Activated T-cell treated with anti-CD3 and anti-CD28 coated beads for 4 hours (primary cell): ENCODE measurements around the gene ARFIP2.

Source experiments
- DNase-seq: peaks from one replicate; pipeline ENCODE4 v3.0.0-alpha.2; 2020

The ARFIP2 gene

DNA sequence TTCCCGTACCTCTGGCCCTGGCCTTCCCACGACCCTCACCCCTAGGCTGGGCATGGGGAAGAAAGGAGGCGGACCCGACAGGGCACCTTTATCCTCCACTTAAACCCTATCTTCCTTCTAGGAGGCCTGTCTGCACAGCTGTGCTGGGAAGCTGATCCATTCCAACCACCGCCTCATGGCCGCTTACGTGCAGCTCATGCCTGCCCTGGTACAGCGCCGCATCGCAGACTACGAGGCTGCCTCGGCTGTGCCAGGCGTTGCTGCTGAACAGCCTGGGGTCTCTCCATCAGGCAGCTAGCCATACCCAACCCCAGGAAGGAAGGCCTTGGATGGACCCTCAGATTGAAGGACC, 769 bp upstream of the ARFIP2 start:
- DNase-seq: no peak

DNA sequence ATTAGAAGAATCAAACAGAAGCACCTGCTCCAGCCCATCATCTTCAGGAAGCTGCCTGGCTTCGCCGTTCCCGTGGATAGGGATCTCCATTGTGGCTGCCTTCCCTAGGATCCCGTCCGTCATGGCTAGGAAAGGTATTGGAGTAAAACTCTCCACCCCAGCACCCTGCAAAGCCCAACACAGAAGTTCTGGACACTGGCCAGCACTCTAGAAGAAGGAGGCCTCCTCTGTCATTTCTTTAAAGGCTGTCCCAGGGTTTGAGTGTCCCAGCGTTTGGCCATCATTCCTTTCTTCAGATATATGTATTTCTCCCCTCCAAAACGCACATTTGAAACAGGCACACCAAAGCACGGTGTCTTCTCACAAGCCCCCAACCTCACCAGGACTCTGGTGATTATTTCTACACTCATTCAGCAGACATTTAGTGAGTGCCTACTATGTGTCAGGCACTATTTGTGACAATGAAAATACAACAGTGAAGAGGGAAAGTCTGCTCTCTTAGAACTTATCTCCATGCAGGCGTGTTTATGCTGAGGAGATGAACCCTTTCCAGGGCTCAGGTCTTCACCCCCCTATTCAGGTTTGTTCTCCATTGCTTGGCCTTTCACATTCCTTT, 724 bp downstream of the ARFIP2 start:
- DNase-seq: no peak

DNA sequence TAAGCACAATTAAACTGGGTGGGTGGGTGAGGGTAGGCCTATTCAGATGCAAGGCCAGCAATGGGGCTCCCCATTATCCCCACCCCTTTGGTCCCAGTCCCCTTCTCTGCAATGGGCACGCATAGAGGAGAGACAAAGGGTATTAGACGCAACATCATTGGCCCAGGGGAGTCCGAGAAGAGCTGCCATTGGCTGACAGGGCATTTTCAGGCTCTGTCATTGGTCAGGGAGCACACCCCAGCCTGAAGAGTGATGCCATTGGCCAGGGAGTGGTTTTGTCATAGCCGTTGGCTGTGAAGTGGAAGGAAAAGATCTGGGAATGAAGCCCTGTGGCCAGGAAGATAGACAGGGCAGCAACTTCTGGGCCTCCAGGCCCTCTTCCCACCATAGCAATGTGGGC, 4.6 kb downstream of the ARFIP2 start:
- DNase-seq: no peak

DNA sequence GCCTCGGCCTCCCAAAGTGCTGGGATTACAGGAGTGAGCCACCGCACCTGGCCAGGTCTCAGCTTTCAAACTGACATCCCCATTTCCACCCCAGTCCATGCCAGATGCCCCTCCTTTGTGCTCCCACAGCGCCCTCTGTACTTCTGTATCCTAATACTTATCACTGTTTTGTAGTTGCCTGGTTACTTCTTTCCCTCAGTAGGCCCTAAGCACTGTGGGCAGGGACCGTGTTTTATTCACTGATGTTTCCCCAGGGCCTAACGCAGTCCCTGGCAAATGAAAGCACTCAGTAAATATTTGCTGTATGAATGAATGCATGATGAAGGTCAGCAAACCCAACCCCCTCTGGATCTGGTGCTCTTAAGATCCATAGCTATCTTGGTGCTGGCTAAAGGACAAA, 5.2 kb downstream of the ARFIP2 start:
- no peak for DNase-seq

DNA sequence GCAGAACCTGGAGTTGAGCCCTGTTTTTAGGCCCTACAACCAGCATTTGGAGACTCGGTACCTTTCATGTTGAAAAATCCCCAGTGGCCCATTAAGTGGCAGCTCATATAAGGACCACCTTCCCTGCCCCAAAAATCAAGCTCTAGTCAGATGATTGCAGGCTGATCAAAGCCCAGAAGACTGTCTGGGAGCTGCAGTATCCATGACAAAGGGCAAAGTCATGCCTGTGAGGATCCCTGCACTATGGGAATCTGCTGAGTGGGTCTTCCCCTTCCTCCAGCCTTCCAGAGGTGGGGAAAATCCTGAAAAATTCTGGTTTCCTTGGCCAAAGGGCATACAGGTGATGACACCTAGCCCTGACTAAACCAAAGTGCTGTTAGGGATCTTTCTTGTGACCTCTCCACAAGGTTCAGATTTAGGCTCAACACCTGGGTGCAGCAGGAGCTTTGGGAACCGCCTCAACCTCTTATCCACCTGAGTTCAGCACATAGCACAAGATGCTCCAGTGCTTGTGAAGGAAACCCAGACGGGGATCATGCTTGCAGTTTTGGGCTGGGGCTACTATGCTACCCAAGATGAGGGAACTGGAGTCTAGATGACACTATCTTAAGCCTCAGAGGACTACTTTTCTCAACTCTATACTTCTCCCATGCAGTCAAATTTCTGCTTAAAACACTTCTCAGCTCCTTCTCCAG, 6.2 kb downstream of the ARFIP2 start:
- no peak for DNase-seq

DNA sequence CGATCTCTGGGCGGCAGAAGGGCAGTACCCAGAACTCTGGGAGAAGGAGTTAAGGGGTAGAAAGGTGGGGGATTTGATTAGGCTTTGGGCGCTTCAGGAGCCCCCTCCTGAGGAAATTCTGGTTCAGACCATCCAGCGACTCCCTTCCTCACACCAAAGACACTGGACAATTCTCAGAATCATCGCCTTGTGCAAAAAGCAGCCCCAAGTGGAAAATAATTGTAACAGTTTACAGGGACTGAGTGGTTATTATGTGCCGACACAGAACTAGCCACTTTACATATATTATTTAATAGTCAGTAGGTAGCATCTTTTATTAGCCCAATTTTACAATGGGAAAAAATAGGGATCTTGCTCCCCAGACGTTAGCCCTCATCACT, 6.7 kb downstream of the ARFIP2 start:
- no peak for DNase-seq

DNA sequence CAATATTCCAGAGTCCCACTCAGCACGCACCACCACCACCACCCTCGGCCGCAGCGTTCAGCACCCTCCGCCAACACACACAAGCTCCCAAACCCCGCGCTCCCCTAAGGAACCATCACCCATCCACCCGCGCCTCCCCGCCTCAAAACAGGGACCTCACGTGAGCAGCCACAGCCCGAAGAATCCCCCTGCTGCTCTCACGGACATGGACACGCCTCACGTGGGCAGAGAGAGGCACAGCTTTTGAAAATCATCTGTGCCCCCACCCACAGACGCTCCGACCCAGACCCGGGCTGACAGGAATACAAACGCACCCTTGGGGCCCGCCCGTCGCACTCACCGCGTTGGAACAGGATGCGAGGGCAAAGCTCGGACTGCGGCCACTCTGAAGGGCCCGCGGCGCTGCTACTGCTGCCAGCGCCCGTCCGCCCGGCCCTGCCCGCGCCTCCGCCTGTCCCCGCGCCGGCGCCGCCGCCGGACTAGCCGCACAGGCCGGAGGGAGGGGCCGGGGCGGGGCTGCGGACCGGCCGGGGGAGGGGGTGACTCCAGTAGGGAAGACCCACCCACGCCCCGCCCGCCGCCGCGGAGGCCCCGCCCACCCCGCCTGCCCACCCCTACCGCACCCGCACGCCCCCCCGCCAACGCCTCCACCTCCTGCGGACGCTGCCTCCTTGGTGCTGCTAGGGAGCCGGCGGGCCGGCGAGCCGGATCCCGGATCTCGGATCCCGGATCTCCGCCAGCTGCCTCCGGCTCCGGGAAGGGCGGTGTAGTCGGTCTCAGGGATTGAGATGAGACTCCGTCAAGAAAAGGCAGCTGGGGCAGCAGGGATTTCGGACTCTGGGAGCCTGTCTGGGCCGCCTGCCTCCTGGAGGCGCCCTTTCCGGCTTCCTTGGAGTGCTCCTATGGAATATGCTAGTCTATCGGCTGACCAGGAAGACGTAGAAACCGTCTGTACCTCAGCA, 7.4 kb downstream of the ARFIP2 start, which contains the start of gene TRIM3:
TRIM3 (minus strand) TSS at position 491 of the 962 bp plus-strand sequence. CDS start 8,246 bp downstream, outside the sequence.
- peak; percentile 53 for DNase-seq

DNA sequence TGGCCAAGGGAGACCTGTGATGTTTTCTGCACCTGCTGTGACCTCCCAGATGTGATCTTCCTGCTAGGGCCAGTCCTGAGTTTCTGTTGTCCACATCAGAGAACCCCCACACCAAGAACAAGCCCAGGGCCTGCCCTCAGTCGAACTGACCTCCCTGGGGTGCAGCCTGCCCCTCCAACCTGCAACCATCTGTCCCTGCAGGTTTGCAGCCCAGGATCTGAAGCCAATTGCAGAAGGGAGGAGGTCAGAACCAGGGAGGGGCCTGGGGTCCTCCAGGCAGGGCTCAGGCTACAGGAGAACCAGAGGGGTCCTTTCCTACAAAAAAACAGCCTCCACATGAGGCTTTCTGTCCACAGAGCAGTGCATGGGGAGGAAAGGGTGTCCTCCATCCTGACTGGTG, 8.2 kb downstream of the ARFIP2 start:
- DNase-seq: no peak

DNA sequence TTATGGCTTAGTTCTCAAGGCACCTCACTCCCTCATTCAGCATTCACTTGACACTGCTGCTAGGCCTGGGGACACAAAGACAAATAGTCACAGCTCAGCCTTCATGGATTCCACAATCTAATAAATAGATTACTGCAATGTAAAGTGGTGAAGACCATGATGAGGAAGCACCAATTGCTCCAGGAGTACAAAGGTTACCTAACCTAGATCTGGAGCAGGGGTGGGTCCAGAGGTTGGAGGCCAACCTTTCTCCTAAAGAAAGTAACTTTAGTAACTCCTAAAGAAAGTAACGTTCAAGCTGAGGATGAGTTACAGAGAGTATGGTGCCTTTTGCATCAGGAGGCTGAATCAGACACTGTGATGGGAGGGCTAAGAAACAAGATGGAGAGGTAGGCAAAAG, 11.5 kb downstream of the ARFIP2 start:
- no peak for DNase-seq

DNA sequence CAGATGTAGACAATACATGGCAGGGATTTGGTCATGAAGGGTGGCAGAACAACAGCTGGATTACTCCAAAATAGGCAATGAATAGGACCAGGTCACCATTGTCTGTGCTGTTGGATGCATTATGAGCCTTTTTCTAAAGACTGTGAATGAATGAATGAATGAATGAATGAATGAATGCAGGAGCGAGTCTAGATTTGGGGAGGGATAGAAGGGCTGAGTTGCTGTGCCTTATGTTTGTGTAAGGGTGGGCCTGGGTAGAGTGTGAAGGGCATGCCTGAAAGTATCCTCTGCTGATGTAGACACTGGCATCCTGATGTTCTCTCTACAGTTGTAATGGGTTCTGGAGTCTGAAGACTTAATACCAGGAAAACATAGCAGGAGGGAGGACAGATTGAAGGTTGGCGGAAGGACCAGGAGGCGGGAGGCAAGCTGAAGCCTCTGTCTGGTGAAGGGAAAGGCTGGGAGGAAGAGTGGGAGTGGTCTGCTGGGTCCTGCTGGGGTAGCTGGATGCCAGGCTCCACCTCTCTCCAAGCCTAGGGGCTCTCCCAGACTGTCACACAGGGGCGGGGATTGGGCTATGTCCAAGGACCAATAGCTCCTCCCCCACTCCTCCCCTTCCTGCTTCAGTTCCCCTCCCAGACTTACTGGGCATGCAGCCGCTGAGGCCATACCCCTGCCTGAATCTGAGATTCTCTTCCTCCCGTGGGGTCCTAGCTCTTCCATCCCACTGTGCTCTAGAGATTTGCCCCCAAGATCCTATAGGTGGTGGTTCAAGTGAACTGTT, 12.2 kb downstream of the ARFIP2 start:
- DNase-seq: no peak

DNA sequence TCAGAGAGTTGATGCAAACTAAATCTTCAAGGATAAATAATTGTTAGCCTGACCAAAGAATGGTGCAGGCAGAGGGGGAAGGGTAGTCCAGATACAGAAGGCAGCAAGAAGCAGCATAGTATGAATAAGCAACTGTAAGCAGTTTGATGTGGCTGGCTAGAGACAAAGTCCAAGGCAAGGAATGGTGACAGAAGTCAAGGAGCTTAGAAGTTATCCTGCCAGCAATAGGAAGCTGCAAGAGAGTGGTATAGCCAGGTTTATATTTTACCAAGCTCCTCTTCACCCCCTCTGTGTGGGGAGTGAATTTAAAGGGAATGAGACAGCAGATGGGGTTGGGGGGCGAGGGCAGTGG, 22.1 kb downstream of the ARFIP2 start:
- DNase-seq: no peak

DNA sequence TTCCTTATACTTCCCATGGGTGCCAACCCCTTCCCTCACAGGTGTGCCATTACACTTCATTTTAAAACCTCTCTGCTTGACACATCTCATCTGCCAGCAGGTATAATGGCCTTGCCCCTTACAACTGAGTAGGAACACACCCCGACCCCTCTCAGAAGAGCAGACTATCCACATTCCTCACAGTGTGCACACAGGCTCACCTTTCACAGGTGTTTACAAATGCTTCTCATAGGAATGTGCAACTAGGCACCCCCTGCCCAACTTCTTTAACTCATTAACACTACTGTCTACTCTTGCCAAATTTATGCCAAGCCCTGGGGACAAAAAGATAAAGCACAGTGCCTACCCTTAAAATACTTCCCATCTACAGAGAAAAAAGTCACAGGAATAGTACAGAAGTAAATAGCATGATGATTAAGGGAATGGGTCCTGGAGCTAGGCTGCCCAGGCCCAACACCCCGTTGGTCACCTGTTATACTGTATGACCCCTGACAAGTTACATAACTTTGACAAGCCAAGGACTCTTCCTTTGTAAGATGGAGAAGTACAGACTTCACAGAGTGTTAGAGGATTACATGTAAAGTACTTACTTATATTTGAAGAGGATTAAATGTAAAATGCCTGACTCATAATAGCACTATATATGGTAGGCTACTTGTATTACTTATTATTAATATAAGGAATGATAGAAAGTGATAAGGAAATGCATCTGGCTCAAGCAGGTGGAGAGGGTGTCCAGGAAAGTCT, 22.6 kb downstream of the ARFIP2 start:
- no peak for DNase-seq

DNA sequence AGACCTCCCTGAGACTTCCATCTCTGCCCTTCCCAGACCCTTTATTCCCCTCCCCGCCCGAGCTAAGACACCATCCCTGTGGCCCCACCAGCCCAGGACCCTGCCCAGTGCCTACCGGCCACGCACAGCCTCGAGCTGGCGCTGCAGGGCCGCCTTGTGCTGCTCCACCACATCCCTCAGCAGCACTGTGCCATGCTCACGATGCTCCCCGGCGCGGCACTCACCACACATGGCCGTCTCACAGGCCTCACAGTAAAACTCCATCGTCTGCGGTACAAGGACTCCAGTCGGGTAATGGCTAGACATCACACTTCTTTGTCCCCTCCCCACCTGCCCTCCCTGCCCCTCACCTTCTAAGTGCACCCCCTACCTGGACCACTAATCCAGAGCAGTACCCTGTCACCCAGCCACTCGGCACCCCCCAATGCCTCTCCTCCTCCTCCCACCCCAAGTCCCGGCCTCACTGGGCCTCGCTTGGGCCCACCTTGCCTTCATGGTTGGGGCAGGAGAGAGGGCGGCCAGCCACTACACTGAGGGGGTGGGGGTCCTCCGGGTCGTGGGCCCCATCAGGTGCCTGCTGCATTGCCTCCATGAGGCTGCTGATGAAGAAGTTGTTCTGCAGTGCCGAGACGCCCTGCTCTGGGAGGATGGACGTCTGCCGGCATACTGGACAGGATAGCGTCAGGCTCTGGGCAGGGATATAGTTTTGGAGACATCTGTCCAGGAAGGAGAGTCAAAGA, 23.4 kb downstream of the ARFIP2 start:
- DNase-seq: no peak

DNA sequence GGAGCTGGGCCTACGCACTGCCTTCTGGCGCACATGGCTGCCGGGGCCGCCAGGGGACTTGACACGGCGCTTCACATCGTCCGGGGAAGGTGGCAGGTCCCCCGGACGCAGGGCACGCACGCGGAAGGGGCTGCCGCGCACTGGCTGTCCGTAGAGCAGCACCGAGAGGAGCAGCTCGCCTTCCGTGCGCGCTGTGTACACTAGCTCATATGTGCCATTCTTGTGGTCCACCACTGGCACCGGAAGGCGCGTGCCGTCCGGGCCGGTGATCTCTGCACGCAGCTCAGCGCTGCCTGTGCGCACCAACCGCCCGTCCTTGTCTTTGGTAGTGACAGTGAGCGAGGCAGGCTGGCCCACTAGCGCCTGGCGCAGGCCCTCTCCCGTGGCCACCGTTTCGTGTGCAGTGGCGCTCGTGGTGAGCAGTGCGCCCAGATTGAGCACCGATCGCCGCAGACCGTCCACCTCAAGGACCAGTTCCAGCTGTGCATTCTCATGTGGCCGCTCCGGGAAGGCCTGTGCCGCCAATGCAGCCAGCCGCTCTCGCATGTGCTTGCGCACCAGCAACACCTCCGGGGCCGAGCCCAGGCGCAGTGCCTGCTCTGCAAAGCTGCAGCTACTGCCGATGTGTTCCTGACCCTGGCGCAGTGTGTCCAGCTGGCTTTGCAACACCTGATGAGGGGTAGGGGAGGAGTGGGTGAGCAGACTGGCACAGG, 24.6 kb downstream of the ARFIP2 start:
- DNase-seq: no peak

DNA sequence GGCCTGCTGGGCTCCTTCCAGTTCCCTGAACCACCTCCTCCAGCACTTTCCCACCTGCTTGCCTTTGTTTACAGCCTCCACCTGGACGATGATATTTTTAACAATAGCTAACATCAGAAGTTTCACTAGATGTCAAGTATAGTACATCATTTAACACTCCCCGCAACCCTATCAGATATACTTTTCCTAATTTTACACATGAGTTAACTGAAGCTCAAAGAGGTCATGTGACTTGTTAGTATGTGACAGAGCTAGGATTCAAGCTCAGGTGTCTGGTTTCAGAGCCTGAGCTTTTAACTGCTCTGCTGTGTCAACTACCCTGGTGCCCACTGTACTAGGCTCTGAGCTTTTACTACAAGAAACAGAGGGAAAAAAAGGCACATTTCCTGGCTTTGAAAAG, 26.1 kb downstream of the ARFIP2 start:
- DNase-seq: no peak

DNA sequence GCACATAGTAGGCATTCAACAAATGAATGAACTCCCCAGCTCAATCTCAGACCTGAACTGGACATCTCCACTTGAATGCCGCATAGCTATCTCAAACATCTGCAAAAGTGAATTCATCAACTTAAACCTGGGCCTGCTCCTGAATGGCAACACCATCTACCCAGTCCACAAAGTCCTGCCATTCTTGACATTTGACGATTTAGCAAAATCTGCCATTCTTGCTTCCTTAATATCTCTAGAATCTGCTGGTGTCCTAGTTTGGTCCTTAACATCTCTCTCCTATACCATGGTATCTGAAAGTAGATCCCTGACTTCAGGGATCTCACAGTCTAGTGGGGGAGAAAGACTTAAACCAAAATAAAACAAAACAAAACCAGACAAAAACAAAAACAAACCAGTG, 28.0 kb downstream of the ARFIP2 start:
- DNase-seq: no peak

DNA sequence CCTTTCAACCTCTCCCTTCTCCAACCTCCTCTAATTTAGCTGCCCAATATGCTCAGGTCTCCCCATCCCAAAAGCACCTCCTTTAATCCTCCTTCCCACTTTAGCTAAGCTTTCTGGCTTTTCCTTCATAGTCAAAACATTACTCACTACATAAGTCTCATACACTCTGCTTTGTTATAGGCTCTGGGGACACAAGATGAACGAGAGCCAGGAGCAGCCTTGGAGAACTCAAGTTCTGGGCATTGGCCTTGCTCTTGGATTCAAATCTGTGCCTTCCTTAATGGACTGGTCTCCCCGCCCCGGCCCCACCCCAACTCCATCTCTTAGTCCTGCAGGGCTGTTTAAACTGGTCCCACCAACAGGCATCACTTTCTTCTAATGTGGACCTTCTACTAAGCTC, 28.9 kb downstream of the ARFIP2 start:
- no peak for DNase-seq

DNA sequence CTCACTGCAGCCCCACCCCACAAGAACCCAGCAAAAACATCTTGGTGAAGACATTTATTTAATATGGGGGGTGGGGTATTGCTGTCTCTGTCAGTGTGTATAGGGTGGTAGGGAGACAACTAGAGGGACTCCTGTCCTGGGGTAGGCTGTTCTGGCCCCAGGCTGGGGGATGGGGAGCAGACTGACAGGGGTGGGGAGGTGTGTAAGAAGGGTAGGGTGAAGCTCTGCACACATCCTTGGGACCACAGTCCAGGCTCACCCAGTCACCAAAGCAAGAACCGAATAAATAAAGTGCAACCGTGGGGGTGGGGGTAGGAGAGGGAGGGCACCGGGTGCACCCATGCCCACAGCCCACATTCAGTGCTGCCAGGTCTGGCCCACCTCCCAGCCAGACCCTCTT, 32.6 kb downstream of the ARFIP2 start:
- DNase-seq: no peak

DNA sequence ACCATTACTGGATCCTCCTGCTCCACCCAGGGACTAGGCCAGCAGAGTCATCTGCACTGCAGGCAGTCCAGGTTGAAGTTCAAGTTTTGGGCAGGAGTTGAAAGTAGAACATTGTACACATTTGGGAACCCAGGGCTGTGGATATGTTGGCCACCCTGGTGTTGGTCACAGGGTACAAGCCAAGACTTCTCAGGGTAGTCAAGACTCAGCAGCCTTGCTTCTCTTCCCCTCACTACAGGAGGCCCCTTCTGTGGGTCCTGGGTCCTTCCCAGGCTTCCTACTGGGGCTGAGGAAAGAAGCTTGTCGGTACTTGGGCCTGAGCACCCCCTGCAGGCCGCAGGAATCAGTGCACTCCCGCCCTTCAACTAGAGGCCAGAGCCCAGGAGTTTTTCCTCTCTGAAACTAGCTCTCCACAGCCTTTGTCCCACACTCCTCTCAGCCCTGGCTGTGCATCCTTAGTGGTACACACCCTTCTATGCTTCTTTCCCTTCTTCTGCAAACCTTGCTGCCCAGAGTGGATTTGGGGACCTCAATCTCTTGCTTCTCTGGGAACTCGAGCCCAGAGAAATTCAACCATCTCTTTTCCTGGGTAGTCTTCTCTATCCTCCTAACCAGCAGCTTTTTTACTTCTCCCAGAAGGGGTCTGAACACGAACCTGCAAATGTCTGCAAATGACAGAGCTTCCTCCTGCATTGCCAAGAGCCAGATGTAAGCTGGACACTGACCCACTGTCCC, 37.7 kb downstream of the ARFIP2 start:
- DNase-seq: peak; percentile 27

DNA sequence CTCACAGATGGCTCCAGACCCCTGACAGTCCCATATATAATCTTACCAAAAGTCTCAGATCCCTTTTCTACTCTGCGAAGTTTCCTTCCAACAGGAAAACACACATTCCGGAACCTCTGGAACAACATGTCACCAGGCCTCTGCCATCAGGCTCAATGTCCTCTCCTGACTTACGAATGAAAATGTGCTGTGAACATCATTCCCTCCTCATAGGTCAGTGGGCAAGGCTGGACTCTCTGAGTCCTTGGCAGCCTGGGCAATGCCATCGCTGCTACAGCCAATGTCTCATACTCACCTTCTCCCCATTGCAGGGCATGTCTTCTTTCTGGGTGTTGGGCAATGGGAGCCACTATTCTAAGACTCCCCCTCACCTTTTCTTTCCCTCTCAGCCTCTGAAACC, 38.7 kb downstream of the ARFIP2 start:
- no peak for DNase-seq
